MCF 10A (cell line): Measurements from ENCODE around the gene CACNA2D3. TPM values are rescaled to one million over a fixed set of nuclear protein-coding genes. Genes with fewer than 3 reads are reported as not detected.

ENCODE experiments used
- BruUV-seq: library from RNA; stranded (reverse); fragments of 400-500 nt; replicated peaks from 2 replicates; lab custom pipeline; 2021; lab: Mats Ljungman, UMichigan
- CTCF ChIA-PET: fragments of 300-600 bp; sonication (Branson Sonifier 250); formaldehyde crosslinking; extraction: SDS; loops from one replicate; lab custom pipeline; 2021; ENCODE audit warnings: antibody characterized with exemption, inconsistent platforms; lab: Yijun Ruan, JAX
- POLR2A ChIA-PET: fragments of 300-600, 350-650 bp; sonication (Branson Sonifier 250); formaldehyde crosslinking; extraction: SDS; loops from one replicate; lab custom pipeline; 2020; ENCODE audit warnings: antibody characterized with exemption, inconsistent platforms; lab: Yijun Ruan, JAX
- DNase-seq: peaks from one replicate; pipeline ENCODE4 v3.0.0-alpha.2; 2018; ENCODE audit not compliant: unreplicated experiment
- H3K27ac Mint-ChIP-seq: one replicate; pipeline ENCODE4 v1.8.0; 2022; ENCODE audit warnings: mild to moderate bottlenecking, low read depth, mixed read lengths; ENCODE audit not compliant: unreplicated experiment
- H3K27me3 Mint-ChIP-seq: one replicate; pipeline ENCODE4 v1.8.0; 2022; ENCODE audit warnings: mixed read lengths; ENCODE audit not compliant: insufficient read depth, unreplicated experiment
- H3K36me3 Mint-ChIP-seq: one replicate; pipeline ENCODE4 v1.8.0; 2022; ENCODE audit warnings: mild to moderate bottlenecking, moderate library complexity, mixed read lengths; ENCODE audit not compliant: insufficient read depth, unreplicated experiment
- H3K4me1 Mint-ChIP-seq: one replicate; pipeline ENCODE4 v1.8.0; 2022; ENCODE audit warnings: mixed read lengths; ENCODE audit not compliant: insufficient read depth, unreplicated experiment
- H3K4me3 Mint-ChIP-seq: one replicate; pipeline ENCODE4 v1.8.0; 2022; ENCODE audit warnings: mild to moderate bottlenecking, moderate library complexity, mixed read lengths; ENCODE audit not compliant: unreplicated experiment
- H3K9me3 Mint-ChIP-seq: one replicate; pipeline ENCODE4 v1.8.0; 2022; ENCODE audit warnings: mixed read lengths; ENCODE audit not compliant: unreplicated experiment
- CTCF ChIP-seq: fragments of 200-600 bp; IDR thresholded peaks from one replicate; pipeline ENCODE4 v1.8.0; 2022; ENCODE audit warnings: antibody characterized with exemption, mild to moderate bottlenecking; ENCODE audit not compliant: unreplicated experiment
- intact Hi-C: fragments of 100-400 bp; cut with micrococcal nuclease; formaldehyde crosslinking; loops from 2 replicates; pipeline ENCODE4 v1.14.1; 2022
- total RNA-seq: library from RNA; stranded (reverse); gene quantifications from 2 replicates; pipeline ENCODE4 v1.2.3, GENCODE V29; 2022

CACNA2D3 gene
- total RNA-seq, 1 experiment from 2014 or later: 2.3 TPM

GRCh38 chr3:54434756-54435155 lies 312.4 kb downstream of the CACNA2D3 start:
- intact Hi-C loops: loop anchor here (5.0 kb wide), 1 partner anchor 497 kb away; no protein-coding TSS in a partner anchor
- Mint-ChIP-seq H3K27me3 (peaks cover 13% of the 10 kb centered on the region), H3K27ac (no peak overlapping the region), H3K4me3 (no peak overlapping the region), H3K9me3 (no peaks in the 10 kb centered on the region), H3K36me3 (no peaks in the 10 kb centered on the region), H3K4me1 (no peaks in the 10 kb centered on the region)
- POLR2A ChIA-PET: no interaction called here
- CTCF ChIA-PET: interaction anchor here (0.7 to 1.0 kb wide), 3 partner anchors 29 to 494 kb away, joined by 3 read pairs; no protein-coding TSS in a partner anchor
- no TSS peak for BruUV-seq
- no peak for TF ChIP-seq CTCF
- no peak for DNase-seq

- TF ChIP-seq CTCF: no peak
- no peaks in the 10 kb centered on the region for H3K9me3 Mint-ChIP-seq
- H3K27me3 Mint-ChIP-seq: peaks cover 18% of the 10 kb centered on the region
- BruUV-seq: no TSS peak
- ChIA-PET POLR2A (no interaction called here), CTCF (no interaction called here)
- no peaks in the 10 kb centered on the region for H3K36me3 Mint-ChIP-seq
- H3K4me3 Mint-ChIP-seq: no peak overlapping the region
- H3K27ac Mint-ChIP-seq: no peak overlapping the region
- no peak for DNase-seq
- intact Hi-C loops: no loop called here
- no peaks in the 10 kb centered on the region for H3K4me1 Mint-ChIP-seq
Observed at GRCh38 chr3:54437271-54437670, 314.9 kb downstream of the CACNA2D3 start.

- Mint-ChIP-seq H3K4me3 (no peak overlapping the region), H3K9me3 (no peaks in the 10 kb centered on the region), H3K36me3 (no peaks in the 10 kb centered on the region), H3K4me1 (peaks cover 6% of the 10 kb centered on the region), H3K27me3 (peaks cover 16% of the 10 kb centered on the region), H3K27ac (no peak overlapping the region)
- ChIA-PET POLR2A (no interaction called here), CTCF (no interaction called here)
- intact Hi-C loops: no loop called here
- DNase-seq: peak; percentile 73
- BruUV-seq: no TSS peak
- no peak for TF ChIP-seq CTCF
Observed at GRCh38 chr3:54443561-54444161, 321.3 kb downstream of the CACNA2D3 start.

GRCh38 chr3:54445630-54446029 lies 323.3 kb downstream of the CACNA2D3 start:
- H3K4me1 Mint-ChIP-seq: peaks cover 6% of the 10 kb centered on the region
- TF ChIP-seq CTCF: no peak

More at GRCh38 chr3:54445630-54446029, 323.3 kb downstream of the CACNA2D3 start:
- BruUV-seq: no TSS peak
- H3K9me3 Mint-ChIP-seq: no peaks in the 10 kb centered on the region
- H3K27me3 Mint-ChIP-seq: no peaks in the 10 kb centered on the region
- H3K36me3 Mint-ChIP-seq: no peaks in the 10 kb centered on the region
- H3K27ac Mint-ChIP-seq: no peak overlapping the region
- POLR2A ChIA-PET: no interaction called here
- peak; percentile 59 for DNase-seq
- H3K4me3 Mint-ChIP-seq: no peak overlapping the region
- intact Hi-C loops: no loop called here
- CTCF ChIA-PET: no interaction called here
